Bronchial epithelial cell (primary cell): ENCODE data around the gene GALNT13. TPM values are rescaled to one million over a fixed set of nuclear protein-coding genes. Genes with fewer than 3 reads are reported as not detected.

Experiments
- DNase-seq: peaks from one replicate; pipeline ENCODE4 v3.0.0-alpha.2; 2010; ENCODE audit warnings: low read depth
- FAIRE-seq: peaks from 2 replicates; lab custom pipeline; 2011; peaks lifted over from hg19 to GRCh38; lab: Jason Lieb, UNC
- H3K27me3 ChIP-seq: 2 replicates; pipeline ENCODE4 v1.5.1; 2011; ENCODE audit warnings: low read length; ENCODE audit not compliant: control insufficient read depth, insufficient read depth
- H3K36me3 ChIP-seq: 2 replicates; pipeline ENCODE4 v1.5.1; 2011; ENCODE audit warnings: low read length; ENCODE audit not compliant: control insufficient read depth, insufficient read depth
- H3K4me3 ChIP-seq: 2 replicates; pipeline ENCODE4 v1.5.1; 2011; ENCODE audit warnings: mild to moderate bottlenecking, low read depth, low read length, control low read depth
- total RNA-seq: library from RNA; depleted of rRNA; stranded (reverse); fragments of >200 nt; gene quantifications from 2 replicates; pipeline ENCODE4 v1.2.1, GENCODE V29; 2014
- TF ChIP-seq, protein P1 (sequence below): IDR thresholded peaks from 2 replicates; pipeline ENCODE4 v1.5.1; 2011; ENCODE audit warnings: mild to moderate bottlenecking, moderate library complexity, low read length, control low read depth, inconsistent platforms; ENCODE audit not compliant: insufficient read depth, severe bottlenecking

Gene GALNT13
- total RNA-seq, 1 donor from 2014 or later, result 1.3 TPM

GRCh38 chr2:154032220-154032619, 160.5 kb downstream of the GALNT13 start:
- TF ChIP-seq, protein P1, sequence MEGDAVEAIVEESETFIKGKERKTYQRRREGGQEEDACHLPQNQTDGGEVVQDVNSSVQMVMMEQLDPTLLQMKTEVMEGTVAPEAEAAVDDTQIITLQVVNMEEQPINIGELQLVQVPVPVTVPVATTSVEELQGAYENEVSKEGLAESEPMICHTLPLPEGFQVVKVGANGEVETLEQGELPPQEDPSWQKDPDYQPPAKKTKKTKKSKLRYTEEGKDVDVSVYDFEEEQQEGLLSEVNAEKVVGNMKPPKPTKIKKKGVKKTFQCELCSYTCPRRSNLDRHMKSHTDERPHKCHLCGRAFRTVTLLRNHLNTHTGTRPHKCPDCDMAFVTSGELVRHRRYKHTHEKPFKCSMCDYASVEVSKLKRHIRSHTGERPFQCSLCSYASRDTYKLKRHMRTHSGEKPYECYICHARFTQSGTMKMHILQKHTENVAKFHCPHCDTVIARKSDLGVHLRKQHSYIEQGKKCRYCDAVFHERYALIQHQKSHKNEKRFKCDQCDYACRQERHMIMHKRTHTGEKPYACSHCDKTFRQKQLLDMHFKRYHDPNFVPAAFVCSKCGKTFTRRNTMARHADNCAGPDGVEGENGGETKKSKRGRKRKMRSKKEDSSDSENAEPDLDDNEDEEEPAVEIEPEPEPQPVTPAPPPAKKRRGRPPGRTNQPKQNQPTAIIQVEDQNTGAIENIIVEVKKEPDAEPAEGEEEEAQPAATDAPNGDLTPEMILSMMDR, result no peak
- no peak for DNase-seq
- no peak for FAIRE-seq
- no peaks in the 10 kb centered on the region for H3K27me3 ChIP-seq
- no peaks in the 10 kb centered on the region for H3K36me3 ChIP-seq
- H3K4me3 ChIP-seq, result no peak overlapping the region

DNA sequence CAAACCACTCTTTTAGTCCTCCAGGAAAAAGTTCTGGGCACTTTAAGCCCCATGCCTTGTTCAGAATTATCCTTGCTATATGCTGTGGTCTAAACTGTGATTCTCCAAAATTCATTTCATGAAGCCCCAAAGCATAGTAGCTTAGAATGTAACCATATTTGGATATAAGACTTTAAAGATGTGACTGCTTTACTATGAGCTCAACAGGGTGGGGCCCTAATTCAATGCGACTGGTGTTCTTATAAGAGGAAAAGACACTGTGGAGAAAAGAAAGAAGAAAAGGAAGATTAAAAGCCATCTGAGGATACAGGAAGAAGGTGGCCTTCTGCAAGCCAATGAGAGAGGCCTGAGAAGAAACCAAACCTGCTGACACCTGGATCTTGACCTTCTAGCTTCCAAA, 174.8 kb downstream of the GALNT13 start:
- FAIRE-seq (no peak), DNase-seq (no peak)
- Histone ChIP-seq H3K27me3 (no peaks in the 10 kb centered on the region), H3K4me3 (no peak overlapping the region), H3K36me3 (no peaks in the 10 kb centered on the region)
- TF ChIP-seq, protein P1, result no peak

DNA sequence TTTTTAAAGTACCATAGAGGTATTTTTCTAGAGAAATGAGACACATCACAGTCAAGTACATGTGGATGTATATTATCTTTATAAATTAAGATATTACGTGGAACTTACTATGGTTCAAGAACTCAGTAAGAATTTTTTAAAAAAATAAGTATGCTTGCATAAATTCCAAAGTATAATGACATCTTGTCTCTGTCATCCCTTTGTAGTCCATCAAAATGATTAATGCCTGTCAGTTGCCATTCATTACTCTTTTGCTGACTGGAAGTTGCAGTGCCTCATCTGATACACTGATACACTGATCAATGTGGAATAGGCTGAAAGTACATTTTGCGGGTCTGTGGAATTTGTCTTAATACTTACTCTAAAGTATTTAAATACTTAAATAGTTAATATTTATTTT, 177.2 kb downstream of the GALNT13 start:
- TF ChIP-seq, protein P1, result no peak
- H3K4me3 ChIP-seq, result no peak overlapping the region
- no peaks in the 10 kb centered on the region for H3K36me3 ChIP-seq
- FAIRE-seq (no peak), DNase-seq (no peak)
- H3K27me3 ChIP-seq, result no peaks in the 10 kb centered on the region

- TF ChIP-seq, protein P1, result no peak
- FAIRE-seq, result no peak
- H3K27me3 ChIP-seq, result no peaks in the 10 kb centered on the region
- H3K4me3 ChIP-seq, result no peak overlapping the region
- DNase-seq, result no peak
- H3K36me3 ChIP-seq, result no peaks in the 10 kb centered on the region
Observed at GRCh38 chr2:154049561-154049960, 177.8 kb downstream of the GALNT13 start.

- Histone ChIP-seq H3K4me3 (no peak overlapping the region), H3K27me3 (no peaks in the 10 kb centered on the region), H3K36me3 (no peaks in the 10 kb centered on the region)
- TF ChIP-seq, protein P1, result no peak
- FAIRE-seq, result no peak
- no peak for DNase-seq
Observed at GRCh38 chr2:154067124-154067523, 195.4 kb downstream of the GALNT13 start.

- TF ChIP-seq, protein P1, result no peak
- H3K27me3 ChIP-seq, result no peaks in the 10 kb centered on the region
- no peak overlapping the region for H3K4me3 ChIP-seq
- H3K36me3 ChIP-seq, result no peaks in the 10 kb centered on the region
- FAIRE-seq (no peak), DNase-seq (no peak)
Observed at GRCh38 chr2:154078926-154079325, 207.2 kb downstream of the GALNT13 start.
